HCT116 (cell line): ENCODE data around the gene BNIP5. TPM values are rescaled to one million over a fixed set of nuclear protein-coding genes. Genes with fewer than 3 reads are reported as not detected.

Experiments used
- ATAC-seq: fragments of 200-7000 bp; cut with Tn5 transposase; 2 replicates; pipeline ENCODE4 v1.9.1; 2020; ENCODE audit warnings: mild to moderate bottlenecking, moderate library complexity
- BruUV-seq: library from RNA; stranded (reverse); fragments of 400-500 nt; replicated peaks from 2 replicates; lab custom pipeline; 2021; lab: Mats Ljungman, UMichigan
- CTCF ChIA-PET: fragments of 300-600 bp; sonication (Branson Sonifier 250); formaldehyde crosslinking; loops from one replicate; lab custom pipeline; 2021; ENCODE audit warnings: antibody characterized with exemption; lab: Charles Lee
- POLR2A ChIA-PET: fragments of 300-600, 350-600 bp; sonication (Branson Sonifier 250); formaldehyde crosslinking; loops from one replicate; lab custom pipeline; 2021; ENCODE audit warnings: antibody characterized with exemption; lab: Charles Lee
- RAD21 ChIA-PET, 2 experiments: fragments of 300-600 bp; sonication (Branson Sonifier 250); formaldehyde crosslinking; loops; one replicate each; lab custom pipeline; 2023; ENCODE audit warnings: low total read pairs in 2 of 2; ENCODE audit not compliant: uncharacterized antibody in 2 of 2, unreplicated experiment in 2 of 2, low non-redundant PET in 1 of 2; lab: Charles Lee
- DNase-seq: peaks from one replicate; pipeline ENCODE4 v3.0.0-alpha.2; 2010; ENCODE audit warnings: low read depth, low spot score
- H2AFZ ChIP-seq: fragments of 200-600 bp; shearing (Covaris generic), sonication (generic); 2 replicates; pipeline ENCODE4 v1.6.1; 2017; ENCODE audit warnings: low read depth, mixed run types, mixed read lengths, antibody characterized with exemption, low read length; ENCODE audit not compliant: poor library complexity, severe bottlenecking
- H3K27ac ChIP-seq: 2 replicates; pipeline ENCODE4 v1.5.1; 2012; ENCODE audit warnings: low read depth, low read length
- H3K27me3 ChIP-seq: fragments of 200-600 bp; sonication (generic); 2 replicates; pipeline ENCODE4 v1.6.1; 2016; ENCODE audit warnings: mixed run types, low read length, mixed read lengths; ENCODE audit not compliant: insufficient read depth
- H3K36me3 ChIP-seq, 2 experiments: fragments of 200-500 bp in 1 of 2; fragments of 200-600 bp in 1 of 2; sonication (Bioruptor generic) in 1 of 2; sonication (generic) in 1 of 2; 2 replicates each; pipeline versions ENCODE4 v1.5.1 to v1.6.1; 2014 to 2016; ENCODE audit warnings: low read length in 2 of 2, inconsistent platforms in 1 of 2, mixed read lengths in 1 of 2, mixed run types in 1 of 2; ENCODE audit not compliant: insufficient read depth in 2 of 2, control insufficient read depth in 1 of 2
- H3K4me1 ChIP-seq, 2 experiments: fragments of 200-600 bp in 1 of 2; sonication (generic) in 1 of 2; 2 replicates each; pipeline versions ENCODE4 v1.5.1 to v1.6.1; 2012 to 2017; ENCODE audit warnings: low read length in 2 of 2, inconsistent platforms in 1 of 2, mild to moderate bottlenecking in 1 of 2, mixed read lengths in 1 of 2, mixed run types in 1 of 2, moderate library complexity in 1 of 2; ENCODE audit not compliant: insufficient read depth in 2 of 2, control insufficient read depth in 1 of 2
- H3K4me2 ChIP-seq: fragments of 200-600 bp; sonication (generic); 2 replicates; pipeline ENCODE4 v1.6.1; 2017; ENCODE audit warnings: mixed run types, low read length, mixed read lengths
- H3K4me3 ChIP-seq, 2 experiments: fragments of 200-600 bp in 1 of 2; sonication (generic) in 1 of 2; replicated peaks in 1 of 2; 2 replicates each; pipeline ENCODE4 v1.5.1; 2011 to 2016; ENCODE audit warnings: low read length in 2 of 2, control low read depth in 1 of 2, low read depth in 1 of 2, mild to moderate bottlenecking in 1 of 2, mixed read lengths in 1 of 2, mixed run types in 1 of 2
- H3K79me2 ChIP-seq: fragments of 200-600 bp; sonication (generic); 2 replicates; pipeline ENCODE4 v1.6.1; 2017; ENCODE audit warnings: mild to moderate bottlenecking, mixed run types, low read length, moderate library complexity, mixed read lengths; ENCODE audit not compliant: insufficient read depth
- H3K9ac ChIP-seq: fragments of 200-600 bp; sonication (generic); 2 replicates; pipeline ENCODE4 v1.6.1; 2016; ENCODE audit warnings: low read length, mixed read lengths
- H3K9me2 ChIP-seq: fragments of 200-600 bp; sonication (generic), shearing (Covaris generic); 2 replicates; pipeline ENCODE4 v1.6.1; 2017; ENCODE audit warnings: mixed run types, mild to moderate bottlenecking, moderate library complexity; ENCODE audit not compliant: insufficient read depth
- H3K9me3 ChIP-seq, 2 experiments: fragments of 200-500 bp in 1 of 2; fragments of 200-600 bp in 1 of 2; sonication (Bioruptor generic) in 1 of 2; sonication (generic) in 1 of 2; 2 replicates each; pipeline ENCODE4 v1.6.1; 2014 to 2017; ENCODE audit warnings: low read length in 2 of 2, mixed read lengths in 2 of 2, inconsistent platforms in 1 of 2, low read depth in 1 of 2, mild to moderate bottlenecking in 1 of 2, mixed run types in 1 of 2, moderate library complexity in 1 of 2; ENCODE audit not compliant: control insufficient read depth in 1 of 2, insufficient read depth in 1 of 2
- H4K20me1 ChIP-seq: fragments of 200-600 bp; sonication (generic), shearing (Covaris generic); 2 replicates; pipeline ENCODE4 v1.6.1; 2017; ENCODE audit warnings: mixed run types, mild to moderate bottlenecking, moderate library complexity; ENCODE audit not compliant: insufficient read depth
- ELF1 ChIP-seq: IDR thresholded peaks from 2 replicates; pipeline ENCODE4 v1.6.1; 2012; ENCODE audit warnings: low read depth, borderline replicate concordance
- EZH2 ChIP-seq: fragments of 200-600 bp; sonication (generic); IDR thresholded peaks from 2 replicates; pipeline ENCODE4 v1.6.1; 2017; ENCODE audit warnings: antibody characterized with exemption, mixed run types
- FOSL1 ChIP-seq: IDR thresholded peaks from 2 replicates; pipeline ENCODE4 v1.6.1; 2012; ENCODE audit warnings: low read depth
- POLR2AphosphoS5 ChIP-seq: IDR thresholded peaks from 2 replicates; pipeline ENCODE4 v1.6.1; 2011; ENCODE audit warnings: mild to moderate bottlenecking, low read depth, low read length, moderate library complexity
- RAD21 ChIP-seq: IDR thresholded peaks from 2 replicates; pipeline ENCODE4 v1.6.1; 2012; ENCODE audit warnings: low read depth, mild to moderate bottlenecking
- REST ChIP-seq: IDR thresholded peaks from 2 replicates; pipeline ENCODE4 v1.6.1; 2012; ENCODE audit warnings: low read depth
- SIN3A ChIP-seq: IDR thresholded peaks from 2 replicates; pipeline ENCODE4 v1.6.1; 2012; ENCODE audit warnings: low read depth
- SP1 ChIP-seq: IDR thresholded peaks from 2 replicates; pipeline ENCODE4 v1.6.1; 2012; ENCODE audit warnings: low read depth
- intact Hi-C: fragments of 100-400 bp; cut with micrococcal nuclease; formaldehyde crosslinking; loops from 2 replicates; pipeline ENCODE4 v1.10.0; 2022
- total RNA-seq: library from RNA; stranded (reverse); gene quantifications from one replicate; pipeline ENCODE4 v1.2.1, GENCODE V29; 2021; ENCODE audit not compliant: unreplicated experiment
- TF ChIP-seq, protein P1 (sequence below), 3 experiments: fragments of 200-600 bp in 1 of 3; sonication (generic) in 1 of 3; IDR thresholded peaks in 2 of 3; conservative IDR thresholded peaks in 1 of 3; 2 replicates each; pipeline ENCODE4 v1.5.1; 2012 to 2017; ENCODE audit warnings: low read depth in 2 of 3, low read length in 2 of 3, antibody characterized with exemption in 1 of 3, borderline replicate concordance in 1 of 3, control low read depth in 1 of 3, mild to moderate bottlenecking in 1 of 3, mixed read lengths in 1 of 3, mixed run types in 1 of 3, moderate library complexity in 1 of 3; ENCODE audit not compliant: insufficient read depth in 1 of 3
- TF ChIP-seq, protein P2 (sequence below): IDR thresholded peaks from 2 replicates; pipeline ENCODE4 v1.6.1; 2011; ENCODE audit warnings: mild to moderate bottlenecking, low read length, moderate library complexity; ENCODE audit not compliant: insufficient replicate concordance; ENCODE audit errors: extremely low read depth

Gene BNIP5
- total RNA-seq, 1 experiment from 2014 or later = not detected

DNA sequence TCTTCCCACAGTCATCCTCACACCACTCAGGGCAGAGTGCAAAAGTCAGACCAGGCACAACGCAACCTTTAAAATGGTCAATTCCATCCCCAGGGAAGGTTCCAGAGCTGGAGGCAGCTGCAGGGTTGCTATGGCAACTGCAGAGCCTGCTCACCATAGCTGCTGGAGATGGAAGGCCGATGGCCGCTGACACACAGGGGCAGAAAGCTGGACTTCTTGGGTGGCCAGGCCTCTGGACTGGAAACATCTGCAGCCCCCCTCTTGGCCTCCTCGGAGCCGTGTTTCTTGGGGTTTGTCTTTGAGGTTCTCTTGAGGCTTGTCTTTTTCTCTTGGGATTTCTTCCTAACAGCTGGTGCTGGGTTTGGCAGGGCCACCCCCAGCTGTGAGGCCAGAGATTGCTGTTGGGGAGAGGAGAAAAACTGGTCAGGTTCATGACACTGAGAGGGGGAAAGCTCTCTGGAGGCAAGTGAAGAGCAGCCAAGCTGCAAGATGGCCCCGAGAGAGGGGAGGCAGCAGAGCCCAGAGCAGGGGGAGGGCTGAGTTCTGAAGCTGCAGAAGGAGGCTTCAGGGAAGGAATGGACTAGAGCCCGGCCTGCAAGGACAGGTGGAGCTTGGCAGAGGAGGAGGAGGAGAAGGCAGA, 10.2 kb downstream of the BNIP5 start (continued):
- TF ChIP-seq, protein P1, sequence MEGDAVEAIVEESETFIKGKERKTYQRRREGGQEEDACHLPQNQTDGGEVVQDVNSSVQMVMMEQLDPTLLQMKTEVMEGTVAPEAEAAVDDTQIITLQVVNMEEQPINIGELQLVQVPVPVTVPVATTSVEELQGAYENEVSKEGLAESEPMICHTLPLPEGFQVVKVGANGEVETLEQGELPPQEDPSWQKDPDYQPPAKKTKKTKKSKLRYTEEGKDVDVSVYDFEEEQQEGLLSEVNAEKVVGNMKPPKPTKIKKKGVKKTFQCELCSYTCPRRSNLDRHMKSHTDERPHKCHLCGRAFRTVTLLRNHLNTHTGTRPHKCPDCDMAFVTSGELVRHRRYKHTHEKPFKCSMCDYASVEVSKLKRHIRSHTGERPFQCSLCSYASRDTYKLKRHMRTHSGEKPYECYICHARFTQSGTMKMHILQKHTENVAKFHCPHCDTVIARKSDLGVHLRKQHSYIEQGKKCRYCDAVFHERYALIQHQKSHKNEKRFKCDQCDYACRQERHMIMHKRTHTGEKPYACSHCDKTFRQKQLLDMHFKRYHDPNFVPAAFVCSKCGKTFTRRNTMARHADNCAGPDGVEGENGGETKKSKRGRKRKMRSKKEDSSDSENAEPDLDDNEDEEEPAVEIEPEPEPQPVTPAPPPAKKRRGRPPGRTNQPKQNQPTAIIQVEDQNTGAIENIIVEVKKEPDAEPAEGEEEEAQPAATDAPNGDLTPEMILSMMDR (IDR thresholded peaks at IDR 0.05 in 2 of 3, conservative IDR thresholded peaks at IDR 0.05 in 1 of 3; ENCODE audit: borderline replicate concordance in 1 of 3, insufficient read depth in 1 of 3, low read depth in 2 of 3, low read length in 2 of 3) = no peak
- no peak for TF ChIP-seq REST

DNA sequence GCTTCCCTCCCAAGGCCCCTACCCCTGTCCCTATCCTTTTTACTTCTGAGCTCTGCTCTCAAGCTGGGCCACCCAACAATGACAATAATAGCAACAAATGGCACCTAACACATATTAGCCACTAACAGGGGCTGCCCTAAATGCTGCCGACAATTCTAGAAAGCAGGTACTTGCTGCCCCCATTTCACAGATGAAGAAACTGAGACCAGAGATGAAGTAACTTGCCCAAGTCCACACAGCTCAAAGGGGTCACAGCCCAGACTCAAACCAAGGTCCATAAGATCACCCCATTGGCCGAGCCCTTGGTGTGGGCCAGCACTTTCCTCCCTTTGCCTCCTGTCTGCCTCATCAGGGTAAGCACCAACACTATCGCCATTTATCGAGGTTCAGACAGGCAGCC, 12.0 kb downstream of the BNIP5 start:
- Histone ChIP-seq H4K20me1 (no peaks in the 10 kb centered on the region), H3K9me2 (no peaks in the 10 kb centered on the region), H3K4me3 (no peak overlapping the region), H3K27ac (no peak overlapping the region), H3K9ac (no peak overlapping the region), H3K36me3 (no peaks in the 10 kb centered on the region), H3K9me3 (no peaks in the 10 kb centered on the region), H2AFZ (no peak overlapping the region), H3K4me1 (peaks cover 10 to 12% of the 10 kb centered on the region in 2 experiments; a peak in 3 of 4 replicates), H3K4me2 (no peak overlapping the region), H3K79me2 (no peaks in the 10 kb centered on the region), H3K27me3 (no peaks in the 10 kb centered on the region)
- RAD21 ChIA-PET = no interaction called here
- POLR2A ChIA-PET = no interaction called here
- no peak for ATAC-seq
- no TSS peak for BruUV-seq
- no peak for DNase-seq
- CTCF ChIA-PET = interaction anchor here (1.0 to 1.3 kb wide), 2 partner anchors 16 to 23 kb away, joined by 3 to 5 read pairs; no protein-coding TSS in a partner anchor
- TF ChIP-seq FOSL1 = no peak
- no peak for TF ChIP-seq SP1
- TF ChIP-seq, protein P1 (IDR thresholded peaks at IDR 0.05 in 2 of 3, conservative IDR thresholded peaks at IDR 0.05 in 1 of 3; ENCODE audit: borderline replicate concordance in 1 of 3, insufficient read depth in 1 of 3, low read depth in 2 of 3, low read length in 2 of 3) = no peak
- no peak for TF ChIP-seq ELF1
- TF ChIP-seq, protein P2, sequence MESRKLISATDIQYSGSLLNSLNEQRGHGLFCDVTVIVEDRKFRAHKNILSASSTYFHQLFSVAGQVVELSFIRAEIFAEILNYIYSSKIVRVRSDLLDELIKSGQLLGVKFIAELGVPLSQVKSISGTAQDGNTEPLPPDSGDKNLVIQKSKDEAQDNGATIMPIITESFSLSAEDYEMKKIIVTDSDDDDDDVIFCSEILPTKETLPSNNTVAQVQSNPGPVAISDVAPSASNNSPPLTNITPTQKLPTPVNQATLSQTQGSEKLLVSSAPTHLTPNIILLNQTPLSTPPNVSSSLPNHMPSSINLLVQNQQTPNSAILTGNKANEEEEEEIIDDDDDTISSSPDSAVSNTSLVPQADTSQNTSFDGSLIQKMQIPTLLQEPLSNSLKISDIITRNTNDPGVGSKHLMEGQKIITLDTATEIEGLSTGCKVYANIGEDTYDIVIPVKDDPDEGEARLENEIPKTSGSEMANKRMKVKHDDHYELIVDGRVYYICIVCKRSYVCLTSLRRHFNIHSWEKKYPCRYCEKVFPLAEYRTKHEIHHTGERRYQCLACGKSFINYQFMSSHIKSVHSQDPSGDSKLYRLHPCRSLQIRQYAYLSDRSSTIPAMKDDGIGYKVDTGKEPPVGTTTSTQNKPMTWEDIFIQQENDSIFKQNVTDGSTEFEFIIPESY = no peak
- TF ChIP-seq EZH2 = no peak
- no peak for TF ChIP-seq RAD21
- TF ChIP-seq POLR2AphosphoS5 = no peak
- no peak for TF ChIP-seq SIN3A
- intact Hi-C loops = no loop called here
